Endothelial cell of umbilical vein (primary cell): ENCODE results near the gene HYLS1.

Experiments used
- EZH2 ChIP-seq: IDR thresholded peaks from 2 replicates; pipeline ENCODE4 v1.6.1; 2012; ENCODE audit warnings: borderline replicate concordance, low read depth, mild to moderate bottlenecking, moderate library complexity, low read length, inconsistent platforms; ENCODE audit not compliant: severe bottlenecking
- JUN ChIP-seq: IDR thresholded peaks from 2 replicates; pipeline ENCODE4 v1.6.1; 2011; ENCODE audit warnings: borderline replicate concordance, low read depth; ENCODE audit not compliant: insufficient read length, insufficient read depth
- MAX ChIP-seq: IDR thresholded peaks from 2 replicates; pipeline ENCODE4 v1.6.1; 2011; ENCODE audit not compliant: insufficient read depth, insufficient read length
- MYC ChIP-seq: IDR thresholded peaks from one replicate; pipeline ENCODE4 v1.6.1; 2011; ENCODE audit warnings: mild to moderate bottlenecking, low read depth, low read length
- POLR2A ChIP-seq: IDR thresholded peaks from 2 replicates; pipeline ENCODE4 v1.6.1; 2012; ENCODE audit warnings: low read depth, mild to moderate bottlenecking, control low read depth, low read length
- POLR2AphosphoS5 ChIP-seq: IDR thresholded peaks from 2 replicates; pipeline ENCODE4 v1.6.1; 2012; ENCODE audit warnings: low read depth, mild to moderate bottlenecking, control low read depth, low read length, moderate library complexity; ENCODE audit not compliant: insufficient read depth
- TF ChIP-seq, protein P1 (sequence below), 2 donors: IDR thresholded peaks; 1 replicate in 1 of 2; 2 replicates in 1 of 2; pipeline ENCODE4 v1.5.1; 2011; ENCODE audit warnings: low read length in 2 of 2, mild to moderate bottlenecking in 2 of 2, moderate library complexity in 2 of 2, control low read depth in 1 of 2, inconsistent platforms in 1 of 2, low read depth in 1 of 2; ENCODE audit not compliant: insufficient read depth in 1 of 2; ENCODE audit errors: extremely low read depth in 1 of 2

DNA sequence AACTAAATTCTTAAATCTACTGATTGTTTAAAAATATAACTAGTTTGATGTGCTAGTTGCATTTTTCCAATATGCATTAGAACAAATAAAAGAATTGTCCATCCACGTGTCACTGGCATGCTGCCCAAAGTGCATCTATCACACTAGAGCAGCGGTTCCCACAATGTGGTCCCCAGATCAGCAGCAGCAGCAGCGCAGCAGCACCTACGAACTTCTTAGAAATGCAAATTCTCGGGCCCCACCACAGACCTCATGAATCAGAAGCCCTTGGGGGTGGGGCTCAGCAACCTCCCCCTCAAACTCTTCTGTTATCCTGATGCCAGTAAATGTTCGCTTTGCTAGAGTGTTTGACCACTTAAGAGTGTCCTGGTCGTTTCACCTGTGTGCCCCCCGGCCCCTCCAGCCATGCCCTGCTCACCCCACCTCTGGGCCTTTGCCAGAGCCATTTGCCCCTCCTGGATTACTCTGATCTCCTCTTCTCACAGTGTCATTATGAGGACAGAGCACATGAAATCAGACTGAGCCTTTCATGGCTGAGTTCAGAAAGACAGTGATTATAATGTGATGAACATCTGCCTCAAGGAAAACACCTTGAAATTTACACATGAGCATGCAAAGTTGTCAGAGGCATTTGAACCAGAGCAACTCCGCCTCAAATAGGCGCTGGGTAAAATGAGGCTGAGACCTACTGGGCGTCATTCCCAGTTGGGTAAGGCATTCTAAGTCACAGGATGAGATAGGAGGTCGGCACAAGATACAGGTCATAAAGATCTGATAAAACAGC, 45.8 kb downstream of the HYLS1 start:
- TF ChIP-seq POLR2AphosphoS5 (no peak), MAX (no peak), POLR2A (no peak), EZH2 (no peak), JUN (no peak), MYC (no peak)
- TF ChIP-seq, protein P1, sequence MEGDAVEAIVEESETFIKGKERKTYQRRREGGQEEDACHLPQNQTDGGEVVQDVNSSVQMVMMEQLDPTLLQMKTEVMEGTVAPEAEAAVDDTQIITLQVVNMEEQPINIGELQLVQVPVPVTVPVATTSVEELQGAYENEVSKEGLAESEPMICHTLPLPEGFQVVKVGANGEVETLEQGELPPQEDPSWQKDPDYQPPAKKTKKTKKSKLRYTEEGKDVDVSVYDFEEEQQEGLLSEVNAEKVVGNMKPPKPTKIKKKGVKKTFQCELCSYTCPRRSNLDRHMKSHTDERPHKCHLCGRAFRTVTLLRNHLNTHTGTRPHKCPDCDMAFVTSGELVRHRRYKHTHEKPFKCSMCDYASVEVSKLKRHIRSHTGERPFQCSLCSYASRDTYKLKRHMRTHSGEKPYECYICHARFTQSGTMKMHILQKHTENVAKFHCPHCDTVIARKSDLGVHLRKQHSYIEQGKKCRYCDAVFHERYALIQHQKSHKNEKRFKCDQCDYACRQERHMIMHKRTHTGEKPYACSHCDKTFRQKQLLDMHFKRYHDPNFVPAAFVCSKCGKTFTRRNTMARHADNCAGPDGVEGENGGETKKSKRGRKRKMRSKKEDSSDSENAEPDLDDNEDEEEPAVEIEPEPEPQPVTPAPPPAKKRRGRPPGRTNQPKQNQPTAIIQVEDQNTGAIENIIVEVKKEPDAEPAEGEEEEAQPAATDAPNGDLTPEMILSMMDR (IDR thresholded peaks at IDR 0.05; ENCODE audit: extremely low read depth in 1 of 2, insufficient read depth in 1 of 2, low read depth in 1 of 2, low read length in 2 of 2) = no peak
